Measurements from ENCODE around the gene ALCAM. TPM values are rescaled to one million over a fixed set of nuclear protein-coding genes. Genes with fewer than 3 reads are reported as not detected.

ALCAM gene
- total RNA-seq, 1 donor from 2014 or later = 15.2 TPM

GRCh38 chr3:105327662-105328337 is 38.9 kb upstream of the ALCAM start:
- H3K4me1 ChIP-seq = no peaks in the 10 kb centered on the region
- no peaks in the 10 kb centered on the region for H3K27me3 ChIP-seq
- no peak overlapping the region for H3K4me3 ChIP-seq
- intact Hi-C loops (cut with DNase I) = no loop called here
- H3K36me3 ChIP-seq = no peaks in the 10 kb centered on the region
- TF ChIP-seq POLR2AphosphoS5 (IDR thresholded peaks at IDR 0.05; ENCODE audit: insufficient read depth in 1 of 2, low read depth in 1 of 2) (no peak), POLR2A (IDR thresholded peaks at IDR 0.05) (no peak), CTCF (IDR thresholded peaks at IDR 0.05) (no peak)
- no peaks in the 10 kb centered on the region for H3K9me3 ChIP-seq
- no peak overlapping the region for H3K27ac ChIP-seq
- no peak for DNase-seq (ENCODE audit: extremely low spot score in 2 of 2)

GRCh38 chr3:105328338-105328730 is 38.4 kb upstream of the ALCAM start:
- intact Hi-C loops (cut with DNase I) = no loop called here
- Histone ChIP-seq H3K9me3 (no peaks in the 10 kb centered on the region), H3K4me1 (no peaks in the 10 kb centered on the region), H3K36me3 (no peaks in the 10 kb centered on the region), H3K4me3 (no peak overlapping the region), H3K27me3 (no peaks in the 10 kb centered on the region), H3K27ac (no peak overlapping the region)
- TF ChIP-seq CTCF (IDR thresholded peaks at IDR 0.05) = no peak
- TF ChIP-seq POLR2AphosphoS5 (IDR thresholded peaks at IDR 0.05; ENCODE audit: insufficient read depth in 1 of 2, low read depth in 1 of 2) = no peak
- TF ChIP-seq POLR2A (IDR thresholded peaks at IDR 0.05) = no peak
- no peak for DNase-seq (ENCODE audit: extremely low spot score in 2 of 2)

- no peaks in the 10 kb centered on the region for H3K4me1 ChIP-seq
- H3K27ac ChIP-seq = no peak overlapping the region
- intact Hi-C loops (cut with DNase I) = loop anchor here (5.0 kb wide), 1 partner anchor 1721 kb away; no protein-coding TSS in a partner anchor
- no peak for DNase-seq (ENCODE audit: extremely low spot score in 2 of 2)
- no peaks in the 10 kb centered on the region for H3K27me3 ChIP-seq
- no peak for TF ChIP-seq CTCF (IDR thresholded peaks at IDR 0.05)
- TF ChIP-seq POLR2A (IDR thresholded peaks at IDR 0.05) = no peak
- TF ChIP-seq POLR2AphosphoS5 (IDR thresholded peaks at IDR 0.05; ENCODE audit: insufficient read depth in 1 of 2, low read depth in 1 of 2) = no peak
- H3K9me3 ChIP-seq = no peaks in the 10 kb centered on the region
- no peaks in the 10 kb centered on the region for H3K36me3 ChIP-seq
- H3K4me3 ChIP-seq = no peak overlapping the region
Measured at GRCh38 chr3:105332961-105333360, 33.7 kb upstream of the ALCAM start.

- Histone ChIP-seq H3K4me3 (no peak overlapping the region), H3K27me3 (no peaks in the 10 kb centered on the region), H3K27ac (no peak overlapping the region), H3K9me3 (no peaks in the 10 kb centered on the region), H3K36me3 (no peaks in the 10 kb centered on the region), H3K4me1 (no peaks in the 10 kb centered on the region)
- TF ChIP-seq POLR2A (IDR thresholded peaks at IDR 0.05) (no peak), POLR2AphosphoS5 (IDR thresholded peaks at IDR 0.05; ENCODE audit: insufficient read depth in 1 of 2, low read depth in 1 of 2) (no peak), CTCF (IDR thresholded peaks at IDR 0.05) (no peak)
- intact Hi-C loops (cut with DNase I) = loop anchor here (5.0 kb wide), 1 partner anchor 1722 kb away; no protein-coding TSS in a partner anchor
- DNase-seq (ENCODE audit: extremely low spot score in 2 of 2) = no peak
Measured at GRCh38 chr3:105334138-105334882, 32.4 kb upstream of the ALCAM start.

- H3K4me1 ChIP-seq = no peaks in the 10 kb centered on the region
- no peaks in the 10 kb centered on the region for H3K27me3 ChIP-seq
- no peak for DNase-seq (ENCODE audit: extremely low spot score in 2 of 2)
- H3K27ac ChIP-seq = no peak overlapping the region
- TF ChIP-seq POLR2AphosphoS5 (IDR thresholded peaks at IDR 0.05; ENCODE audit: insufficient read depth in 1 of 2, low read depth in 1 of 2) (no peak), POLR2A (IDR thresholded peaks at IDR 0.05) (no peak), CTCF (IDR thresholded peaks at IDR 0.05) (no peak)
- no peaks in the 10 kb centered on the region for H3K36me3 ChIP-seq
- no peak overlapping the region for H3K4me3 ChIP-seq
- intact Hi-C loops (cut with DNase I) = no loop called here
- H3K9me3 ChIP-seq = no peaks in the 10 kb centered on the region
Measured at GRCh38 chr3:105339946-105340345, 26.8 kb upstream of the ALCAM start.
